ENCODE measurements around the gene C17orf58. TPM values are rescaled to one million over a fixed set of nuclear protein-coding genes. Genes with fewer than 3 reads are reported as not detected.

The C17orf58 gene
- total and polyA plus RNA-seq, 9 of the 15 experiments (the other 6 are each of a cell fraction or from before 2014, with no cell fraction given) = 8.6 to 37.4 (median 27.6) TPM

DNA sequence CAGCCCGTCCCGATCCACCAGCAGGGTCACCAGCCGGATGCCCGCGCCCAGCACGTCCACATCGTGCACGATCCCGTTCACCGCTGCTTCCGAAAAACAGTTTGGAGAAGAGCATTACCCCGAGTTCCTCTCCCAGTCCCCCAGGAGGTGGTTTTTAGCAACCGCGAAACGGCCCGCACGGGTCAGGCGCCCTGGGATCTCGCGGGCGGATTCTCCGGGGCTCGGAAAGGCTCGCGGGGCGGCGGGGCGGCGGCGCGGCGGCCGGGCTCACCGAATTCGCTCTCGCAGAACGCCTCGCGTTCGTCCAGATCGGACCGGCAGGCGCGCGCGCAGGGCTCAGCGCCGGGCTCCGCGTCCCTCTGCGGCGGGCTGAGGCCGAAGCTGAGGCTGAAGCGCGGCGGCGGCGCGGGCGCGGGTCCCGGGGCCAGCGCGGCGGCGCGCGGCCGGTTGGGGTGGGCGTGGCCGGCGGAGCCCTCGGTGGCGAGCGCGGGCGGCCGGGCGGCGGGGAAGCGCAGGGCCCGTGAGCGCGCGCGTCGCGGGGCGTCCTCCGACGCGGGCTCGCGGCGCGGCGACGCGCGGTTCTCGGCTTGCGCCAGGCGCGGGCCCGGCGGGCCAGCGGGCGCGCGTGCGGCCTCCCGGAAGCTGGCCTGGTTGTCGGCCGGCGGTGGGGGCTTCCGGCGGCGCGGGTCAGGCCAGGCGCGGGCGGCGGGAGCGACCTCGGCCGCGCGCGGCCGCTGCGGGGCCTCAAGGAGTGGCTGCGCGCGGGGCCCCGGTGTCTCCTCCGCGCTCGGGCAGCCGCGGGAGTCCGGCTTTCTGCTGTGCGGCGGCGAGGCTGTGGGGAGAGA lies 2.9 kb downstream of the C17orf58 start (continued):
- TF ChIP-seq, protein P1, sequence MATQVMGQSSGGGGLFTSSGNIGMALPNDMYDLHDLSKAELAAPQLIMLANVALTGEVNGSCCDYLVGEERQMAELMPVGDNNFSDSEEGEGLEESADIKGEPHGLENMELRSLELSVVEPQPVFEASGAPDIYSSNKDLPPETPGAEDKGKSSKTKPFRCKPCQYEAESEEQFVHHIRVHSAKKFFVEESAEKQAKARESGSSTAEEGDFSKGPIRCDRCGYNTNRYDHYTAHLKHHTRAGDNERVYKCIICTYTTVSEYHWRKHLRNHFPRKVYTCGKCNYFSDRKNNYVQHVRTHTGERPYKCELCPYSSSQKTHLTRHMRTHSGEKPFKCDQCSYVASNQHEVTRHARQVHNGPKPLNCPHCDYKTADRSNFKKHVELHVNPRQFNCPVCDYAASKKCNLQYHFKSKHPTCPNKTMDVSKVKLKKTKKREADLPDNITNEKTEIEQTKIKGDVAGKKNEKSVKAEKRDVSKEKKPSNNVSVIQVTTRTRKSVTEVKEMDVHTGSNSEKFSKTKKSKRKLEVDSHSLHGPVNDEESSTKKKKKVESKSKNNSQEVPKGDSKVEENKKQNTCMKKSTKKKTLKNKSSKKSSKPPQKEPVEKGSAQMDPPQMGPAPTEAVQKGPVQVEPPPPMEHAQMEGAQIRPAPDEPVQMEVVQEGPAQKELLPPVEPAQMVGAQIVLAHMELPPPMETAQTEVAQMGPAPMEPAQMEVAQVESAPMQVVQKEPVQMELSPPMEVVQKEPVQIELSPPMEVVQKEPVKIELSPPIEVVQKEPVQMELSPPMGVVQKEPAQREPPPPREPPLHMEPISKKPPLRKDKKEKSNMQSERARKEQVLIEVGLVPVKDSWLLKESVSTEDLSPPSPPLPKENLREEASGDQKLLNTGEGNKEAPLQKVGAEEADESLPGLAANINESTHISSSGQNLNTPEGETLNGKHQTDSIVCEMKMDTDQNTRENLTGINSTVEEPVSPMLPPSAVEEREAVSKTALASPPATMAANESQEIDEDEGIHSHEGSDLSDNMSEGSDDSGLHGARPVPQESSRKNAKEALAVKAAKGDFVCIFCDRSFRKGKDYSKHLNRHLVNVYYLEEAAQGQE (IDR thresholded peaks at IDR 0.05; ENCODE audit: borderline replicate concordance) = 0 out of 2 replicates have a peak, but pooled peaks have one; percentile 6
- TF ChIP-seq, protein P1 (CRISPR knock-in tag; IDR thresholded peaks at IDR 0.05; ENCODE audit: low read depth) = 0 out of 2 replicates have a peak, but pooled peaks have one; percentile 43
- TF ChIP-seq SREBF2 (CRISPR knock-in tag; IDR thresholded peaks at IDR 0.05) = no peak
- TF ChIP-seq KDM2B (CRISPR knock-in tag; IDR thresholded peaks at IDR 0.05) = peak; percentile 69; the same call in 1 of the 2 replicates
- no peak for TF ChIP-seq SMAD2 (IDR thresholded peaks at IDR 0.05; ENCODE audit: low read depth, low read length)
- TF ChIP-seq ZNF668 (CRISPR knock-in tag; IDR thresholded peaks at IDR 0.05) = no peak
- 0 out of 2 replicates have a peak, but pooled peaks have one; percentile 68 for TF ChIP-seq ZKSCAN8 (CRISPR knock-in tag; IDR thresholded peaks at IDR 0.05)
- no peak for TF ChIP-seq RBM17 (IDR thresholded peaks at IDR 0.05; ENCODE audit: borderline replicate concordance, low read depth, low read length)
- TF ChIP-seq RAD51 (IDR thresholded peaks at IDR 0.05; ENCODE audit: borderline replicate concordance, low read depth) = no peak
- peak; percentile 85 for TF ChIP-seq POLR2A (conservative IDR thresholded peaks at IDR 0.05)
- no peak for TF ChIP-seq HNRNPL (IDR thresholded peaks at IDR 0.05; ENCODE audit: low read depth, low read length)
- TF ChIP-seq SMARCC2 (IDR thresholded peaks at IDR 0.05; ENCODE audit: low read depth) = peak; percentile 62; the same call in 1 of the 2 replicates
- TF ChIP-seq TAF7 (tag; IDR thresholded peaks at IDR 0.05) = no peak
- no peak for TF ChIP-seq ZNF24 (IDR thresholded peaks at IDR 0.05)
- peak; percentile 72 for TF ChIP-seq RB1 (IDR thresholded peaks at IDR 0.05; ENCODE audit: low read depth)
- 0 out of 2 replicates have a peak, but pooled peaks have one; percentile 78 for TF ChIP-seq ETV5 (CRISPR knock-in tag; IDR thresholded peaks at IDR 0.05; ENCODE audit: low read depth)
- TF ChIP-seq ZNF445 (CRISPR knock-in tag; IDR thresholded peaks at IDR 0.05; ENCODE audit: low read depth) = no peak
- TF ChIP-seq MAFF (IDR thresholded peaks at IDR 0.05; ENCODE audit: low read length) = no peak
- no peak for TF ChIP-seq SMAD3 (CRISPR knock-in tag; conservative IDR thresholded peaks at IDR 0.05)
- no peak for TF ChIP-seq STAT5A (IDR thresholded peaks at IDR 0.05; ENCODE audit: borderline replicate concordance, low read length)
- no peak for TF ChIP-seq FUS (optimal IDR thresholded peaks at IDR 0.05; ENCODE audit: low read depth, low read length)
- TF ChIP-seq SNIP1 (IDR thresholded peaks at IDR 0.05; ENCODE audit: low read depth) = peak; percentile 92
- peak; percentile 99 for TF ChIP-seq ZNF766 (CRISPR knock-in tag; conservative IDR thresholded peaks at IDR 0.05)
- TF ChIP-seq WHSC1 (IDR thresholded peaks at IDR 0.05; ENCODE audit: low read length) = no peak
